Measurements from ENCODE around the gene ZNF284. TPM values are rescaled to one million over a fixed set of nuclear protein-coding genes. Genes with fewer than 3 reads are reported as not detected.

Gene ZNF284
- total RNA-seq, 4 donors from 2014 or later: 2.0 to 2.5 (median 2.4) TPM

- peaks cover 0 to 100% (median 6%) of the 10 kb centered on the region in 3 donors for H3K9me3 ChIP-seq
- H3K27me3 ChIP-seq: no peaks in the 10 kb centered on the region
- whole genome bisulfite sequencing, 2 donors (ENCODE audit: low coverage in 1 of 2): 88% methylated on average over 1 of the region's 1 CpG; no CpG with 5 or more reads in 1 of the 2 donors
- no peak for TF ChIP-seq POLR2A (IDR thresholded peaks at IDR 0.05)
- TF ChIP-seq POLR2AphosphoS5 (IDR thresholded peaks at IDR 0.05): no peak
- TF ChIP-seq EP300 (IDR thresholded peaks at IDR 0.05): no peak
- TF ChIP-seq CTCF (IDR thresholded peaks at IDR 0.05): no peak
- no peaks in the 10 kb centered on the region for H3K4me1 ChIP-seq
- ATAC-seq: no peak
- H3K27ac ChIP-seq: no peak overlapping the region
- H3K36me3 ChIP-seq: peaks cover 26 to 68% of the 10 kb centered on the region in 2 donors
- no peak overlapping the region for H3K4me3 ChIP-seq
These were observed 39.9 kb upstream of the ZNF284 start for GRCh38 chr19:44032001-44032610.

GRCh38 chr19:44042147-44042546 lies 29.8 kb upstream of the ZNF284 start:
- no peak for ATAC-seq
- peaks cover 0 to 62% (median 0%) of the 10 kb centered on the region in 3 donors for H3K9me3 ChIP-seq
- no peak overlapping the region for H3K27ac ChIP-seq
- H3K27me3 ChIP-seq: peaks cover 12% of the 10 kb centered on the region
- no peaks in the 10 kb centered on the region for H3K36me3 ChIP-seq
- H3K4me1 ChIP-seq: no peaks in the 10 kb centered on the region
- no peak overlapping the region for H3K4me3 ChIP-seq
- TF ChIP-seq POLR2A (IDR thresholded peaks at IDR 0.05): no peak
- TF ChIP-seq CTCF (IDR thresholded peaks at IDR 0.05): no peak
- no peak for TF ChIP-seq EP300 (IDR thresholded peaks at IDR 0.05)
- no peak for TF ChIP-seq POLR2AphosphoS5 (IDR thresholded peaks at IDR 0.05)
- WGBS, 2 donors (ENCODE audit: low coverage in 1 of 2): 61 to 71% methylated on average over 2 of the region's 2 CpGs

DNA sequence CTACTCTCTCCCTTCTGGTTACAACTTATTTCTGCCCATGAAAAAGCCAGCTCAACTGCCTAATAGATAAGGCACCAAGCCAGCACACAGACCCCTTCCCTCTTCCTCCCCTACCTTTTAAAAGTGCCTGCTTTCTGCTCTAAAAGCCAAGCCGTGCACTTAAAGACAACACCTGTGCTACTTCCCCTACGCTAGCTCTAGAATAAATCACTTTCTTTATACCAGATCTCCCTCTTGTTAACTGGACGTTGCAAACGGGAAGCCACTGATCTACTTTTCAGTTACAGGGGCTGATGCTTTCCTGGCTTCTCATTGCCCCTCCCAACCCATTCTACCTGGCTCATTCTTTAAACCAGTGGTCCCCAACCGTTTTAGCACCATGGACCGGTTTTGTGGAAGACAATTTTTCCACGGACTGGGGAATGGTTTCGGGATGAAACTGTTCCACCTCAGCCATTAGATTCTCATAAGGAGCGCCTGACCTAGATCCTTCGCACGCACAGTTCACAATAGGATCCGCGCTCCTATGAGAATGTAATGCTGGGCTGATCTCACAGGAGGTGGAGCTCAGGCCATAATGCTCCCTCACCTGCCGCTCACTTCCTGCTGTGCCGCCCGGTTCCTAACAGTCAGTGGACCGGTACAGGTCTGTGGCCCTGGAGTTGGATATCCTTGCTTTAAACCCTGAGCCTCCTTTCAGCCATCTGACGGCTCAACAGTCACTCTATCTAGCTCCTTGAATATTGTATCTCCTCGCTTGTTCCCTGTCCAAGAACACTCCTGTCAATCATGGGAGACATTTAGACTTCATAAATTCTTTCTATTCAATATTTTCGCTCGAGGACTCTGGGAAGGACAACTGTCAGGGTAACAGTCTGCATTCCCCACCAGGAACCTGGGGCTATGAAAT lies 21.0 kb upstream of the ZNF284 start:
- WGBS, 2 donors (ENCODE audit: low coverage in 1 of 2): 10 to 14% methylated on average over 14 to 19 of the region's 21 CpGs
- H3K4me3 ChIP-seq: peak overlapping the region; percentile 72 to 86
- peaks cover 0 to 21% of the 10 kb centered on the region in 2 donors for H3K36me3 ChIP-seq
- peaks cover 34% of the 10 kb centered on the region for H3K27me3 ChIP-seq
- peak overlapping the region in 3 of 4 donors; percentile 80 to 84 (median 83) for H3K27ac ChIP-seq
- no peak for TF ChIP-seq CTCF (IDR thresholded peaks at IDR 0.05)
- TF ChIP-seq EP300 (IDR thresholded peaks at IDR 0.05): no peak
- no peak for TF ChIP-seq POLR2A (IDR thresholded peaks at IDR 0.05)
- TF ChIP-seq POLR2AphosphoS5 (IDR thresholded peaks at IDR 0.05): no peak
- ATAC-seq: no peak
- peaks cover 0 to 19% (median 0%) of the 10 kb centered on the region in 3 donors for H3K9me3 ChIP-seq
- peaks cover 0 to 19% (median 6%) of the 10 kb centered on the region in 3 donors for H3K4me1 ChIP-seq

- peak; percentile 100 for ATAC-seq
- Histone ChIP-seq H3K4me1 (peaks cover 0 to 19% (median 6%) of the 10 kb centered on the region in 3 donors), H3K4me3 (peak within 1 kb of the TSS; percentile 72 to 86), H3K9me3 (peaks cover 0 to 19% (median 0%) of the 10 kb centered on the region in 3 donors), H3K27ac (peak within 1 kb of the TSS in 3 of 4 donors; percentile 80 to 84 (median 83)), H3K27me3 (peaks cover 34% of the 10 kb centered on the region), H3K36me3 (peaks cover 0 to 26% of the 10 kb centered on the region in 2 donors)
- TF ChIP-seq POLR2A (IDR thresholded peaks at IDR 0.05) (no peak), POLR2AphosphoS5 (IDR thresholded peaks at IDR 0.05) (peak; percentile 90)
- WGBS, 2 donors (ENCODE audit: low coverage in 1 of 2): 0 to 3% methylated on average over 1 to 8 of the region's 38 CpGs
These were observed 20.1 kb upstream of the ZNF284 start, which contains the start of gene ZNF223 for GRCh38 chr19:44051650-44052402. ZNF223 (plus strand) TSS chr19:44052036; CDS start chr19:44055177, 3,141 bp downstream.

DNA sequence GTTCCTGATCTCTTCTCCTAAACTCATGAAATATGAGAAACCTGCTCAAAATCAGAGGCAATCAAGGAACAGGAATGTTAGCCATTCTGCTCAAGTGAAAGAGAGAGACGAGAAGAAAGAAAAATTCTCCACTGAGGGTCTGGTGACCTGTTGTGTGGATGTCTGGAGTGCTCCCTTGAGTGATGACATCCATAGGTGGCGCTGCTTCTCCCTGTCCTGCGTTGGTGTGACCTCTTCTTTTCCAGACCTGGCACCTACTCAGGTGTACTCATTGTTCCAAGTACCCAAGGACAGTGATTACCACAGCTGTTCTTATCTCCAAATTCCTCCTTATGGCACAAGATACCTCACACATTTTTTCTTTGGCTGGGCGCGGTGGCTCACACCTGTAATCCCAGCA lies 16.1 kb upstream of the ZNF284 start:
- Histone ChIP-seq H3K9me3 (peaks cover 0 to 6% (median 0%) of the 10 kb centered on the region in 3 donors), H3K27me3 (no peaks in the 10 kb centered on the region), H3K27ac (no peak overlapping the region), H3K4me1 (peaks cover 0 to 18% (median 6%) of the 10 kb centered on the region in 3 donors), H3K4me3 (no peak overlapping the region), H3K36me3 (peaks cover 0 to 65% of the 10 kb centered on the region in 2 donors)
- ATAC-seq: no peak
- TF ChIP-seq EP300 (IDR thresholded peaks at IDR 0.05) (no peak), CTCF (IDR thresholded peaks at IDR 0.05) (no peak), POLR2A (IDR thresholded peaks at IDR 0.05) (no peak), POLR2AphosphoS5 (IDR thresholded peaks at IDR 0.05) (no peak)
- 77 to 79% methylated on average over 2 to 5 of the region's 5 CpGs for WGBS, 2 donors (ENCODE audit: low coverage in 1 of 2)
